Activated naive CD4-positive, alpha-beta T cell (primary cell): ENCODE results near the gene NSDHL.
"Not testable (repeated sequence)": the region's sequence is repeated elsewhere in the genome, so short reads cannot be mapped to it uniquely, and the experiment has no call there.

Experiments
- DNase-seq, 4 experiments: peaks; one replicate each; lab custom pipeline; 2025; lab: John Stamatoyannopoulos, UW

The NSDHL gene

DNA sequence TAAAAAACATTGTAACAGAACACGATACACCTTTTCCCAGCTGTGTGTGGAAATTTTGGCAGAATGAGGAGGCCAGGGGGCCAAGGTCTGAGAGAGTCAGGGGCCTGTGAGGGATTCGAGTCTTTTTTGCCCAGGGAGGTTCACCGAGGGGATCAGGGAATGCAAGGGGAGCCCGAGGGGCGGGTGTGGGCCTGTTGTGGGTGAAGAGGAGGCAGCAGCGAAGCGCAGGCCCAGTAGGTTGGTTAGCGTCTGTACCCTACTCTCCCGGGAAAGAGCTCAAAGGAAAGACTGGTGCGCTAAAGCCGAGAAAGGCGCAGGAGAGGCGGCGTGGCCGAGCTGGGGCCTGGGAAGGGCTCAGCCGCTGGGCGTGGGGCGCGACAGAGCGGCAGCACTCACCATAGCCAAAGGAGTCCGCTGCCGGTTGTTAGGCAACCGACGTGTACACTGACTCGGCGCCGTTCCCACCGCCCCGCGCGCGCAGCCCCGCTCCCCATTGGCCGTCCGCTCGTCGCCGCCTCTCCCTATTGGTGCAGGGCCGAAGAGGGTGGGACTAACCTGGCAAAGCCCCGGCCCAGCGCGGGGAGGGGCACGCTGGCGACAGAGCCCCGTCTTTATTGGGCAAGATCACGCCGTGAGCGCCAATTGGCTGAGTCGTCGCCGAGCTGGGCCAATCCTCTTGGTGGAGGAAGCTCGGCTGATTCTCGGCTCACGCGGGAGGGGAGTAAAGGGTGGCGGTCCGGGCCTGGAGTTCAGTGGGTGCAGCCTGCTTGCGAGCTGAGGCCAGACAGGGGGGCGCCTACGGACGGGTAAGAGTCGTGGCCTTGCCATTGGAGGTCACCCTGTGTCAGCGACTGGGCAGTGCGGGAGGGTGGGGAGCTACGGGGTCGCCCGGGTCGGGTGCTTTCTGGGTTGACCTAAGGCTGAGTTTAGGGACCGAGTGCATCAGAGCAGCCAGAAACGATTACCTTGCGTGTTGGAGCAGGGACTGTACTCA, at the start of gene NSDHL, which contains the start of gene CETN2:
TSS of gene NSDHL (plus strand) at position 752 of the 994 bp plus-strand sequence. CDS start 15,262 bp downstream, outside the sequence.
TSS of gene CETN2 (minus strand) at position 446 of the 994 bp plus-strand sequence. CDS start at position 399, 47 bp downstream.
- DNase-seq: peak; percentile 82 to 92 (median 86)

DNA sequence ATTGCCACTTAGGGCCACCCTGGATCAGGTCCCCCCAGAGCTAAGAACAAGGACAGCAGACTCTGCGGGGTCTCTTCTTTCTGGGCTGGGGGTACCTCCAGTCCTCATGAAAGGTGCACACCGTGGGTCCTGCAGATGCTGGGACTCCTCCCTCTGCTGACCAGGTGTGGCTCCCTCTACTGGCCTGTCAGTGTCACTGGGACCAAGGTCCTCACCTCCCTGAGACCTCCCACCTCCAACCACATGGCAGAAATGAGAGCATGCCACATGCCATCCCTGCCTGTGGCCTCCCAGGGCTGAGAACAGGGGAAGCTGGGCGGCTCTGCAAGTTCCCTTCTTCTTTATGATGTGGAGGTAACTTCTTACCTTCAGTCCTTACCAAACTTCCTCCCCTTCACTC, 43.8 kb upstream of the NSDHL start:
- DNase-seq: not testable (repeated sequence)

DNA sequence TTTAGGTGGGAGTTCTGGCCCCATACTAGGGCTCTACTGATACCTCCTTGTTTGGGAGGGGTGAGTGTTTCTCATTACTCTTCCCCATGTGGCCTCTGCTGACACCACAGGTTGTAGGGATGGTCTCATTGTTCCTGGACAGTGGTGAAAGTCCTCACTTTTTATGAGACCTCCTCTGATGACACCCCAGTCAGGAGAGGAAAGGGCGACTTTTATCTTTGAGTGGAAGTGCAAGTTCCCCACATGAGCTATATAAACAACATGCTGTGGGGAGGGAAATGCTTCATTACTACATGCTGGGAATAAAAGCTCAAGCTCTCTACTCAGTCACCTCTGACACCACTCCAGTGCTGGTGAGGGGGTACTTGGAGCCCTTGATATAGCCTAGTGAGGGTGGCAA, 31.9 kb upstream of the NSDHL start:
- no peak for DNase-seq

DNA sequence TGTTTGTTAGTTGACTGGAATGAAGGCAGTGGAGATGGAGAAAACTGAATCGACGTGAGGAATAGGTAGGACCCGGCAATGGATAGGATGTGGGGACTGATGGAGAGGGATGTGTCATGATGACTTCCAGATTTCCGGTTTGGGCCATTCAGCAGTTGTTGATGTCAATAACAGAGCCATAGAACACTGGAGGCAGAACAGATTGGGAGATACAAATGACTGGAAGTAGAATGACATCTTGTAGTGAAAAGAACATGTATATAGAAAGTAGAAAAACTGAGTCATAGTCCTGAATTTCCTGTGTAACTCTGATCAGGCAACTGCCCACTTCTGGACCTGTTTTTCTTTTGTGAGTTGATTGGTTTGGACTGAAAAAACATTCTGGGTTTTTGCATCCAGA, 24.8 kb upstream of the NSDHL start:
- no peak for DNase-seq

DNA sequence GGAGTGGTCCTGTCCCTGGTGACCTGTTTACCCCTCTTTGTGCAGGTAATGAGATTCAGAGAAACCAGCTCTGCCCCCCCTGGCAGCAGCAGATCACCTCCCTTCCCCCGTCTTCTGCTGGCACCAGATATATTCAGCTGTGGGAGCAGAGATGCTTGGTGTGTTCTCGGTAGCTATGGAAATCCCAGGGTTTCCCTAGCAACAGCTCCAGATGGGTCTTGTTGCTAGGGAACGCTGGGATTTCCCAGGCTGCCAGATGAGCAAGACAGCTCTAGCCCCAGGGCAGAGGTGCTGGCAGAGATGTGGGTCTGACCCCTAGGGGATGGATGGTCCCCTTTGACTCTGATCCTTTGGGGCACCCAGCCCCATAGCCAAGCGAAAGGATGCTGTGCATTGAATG, 20.5 kb upstream of the NSDHL start:
- DNase-seq: no peak

DNA sequence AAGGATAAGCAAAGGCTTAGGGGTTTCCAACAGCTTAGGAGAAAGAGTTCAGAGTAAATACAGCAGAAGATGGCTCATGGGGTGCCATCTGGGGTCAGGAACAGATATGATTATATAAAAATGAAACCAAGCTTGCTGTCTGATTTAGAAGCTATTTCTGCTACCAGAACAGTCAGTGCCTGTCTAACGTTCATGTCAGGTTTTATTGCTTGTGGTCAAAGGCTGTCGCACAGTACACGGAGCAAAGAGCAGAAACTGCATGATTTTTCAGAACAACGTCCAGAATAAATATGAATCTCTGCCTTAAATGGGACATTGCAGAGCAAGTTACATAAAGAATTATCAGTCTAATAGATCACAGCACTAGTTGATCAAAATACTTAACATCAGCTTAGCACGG, 17.7 kb upstream of the NSDHL start:
- no peak for DNase-seq

DNA sequence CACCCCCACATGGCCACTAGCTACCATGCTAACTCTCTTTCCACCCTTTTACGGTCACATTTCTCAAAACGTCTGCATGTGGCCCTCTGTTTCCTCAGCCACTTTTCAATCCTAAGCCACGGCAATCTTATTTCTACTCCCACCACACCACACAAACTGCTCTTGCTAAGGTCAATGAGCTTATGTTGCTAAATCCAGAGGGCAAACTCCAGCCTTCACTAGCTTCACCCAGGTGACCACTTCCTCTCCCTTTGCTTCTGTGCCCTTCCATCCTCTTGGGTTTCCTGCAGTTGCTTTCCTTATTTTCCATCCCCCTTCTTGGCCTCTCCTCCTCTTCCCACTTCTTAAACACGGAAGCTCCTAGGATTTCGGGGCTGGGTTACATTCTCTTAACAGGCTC, 16.8 kb upstream of the NSDHL start:
- DNase-seq: no peak

DNA sequence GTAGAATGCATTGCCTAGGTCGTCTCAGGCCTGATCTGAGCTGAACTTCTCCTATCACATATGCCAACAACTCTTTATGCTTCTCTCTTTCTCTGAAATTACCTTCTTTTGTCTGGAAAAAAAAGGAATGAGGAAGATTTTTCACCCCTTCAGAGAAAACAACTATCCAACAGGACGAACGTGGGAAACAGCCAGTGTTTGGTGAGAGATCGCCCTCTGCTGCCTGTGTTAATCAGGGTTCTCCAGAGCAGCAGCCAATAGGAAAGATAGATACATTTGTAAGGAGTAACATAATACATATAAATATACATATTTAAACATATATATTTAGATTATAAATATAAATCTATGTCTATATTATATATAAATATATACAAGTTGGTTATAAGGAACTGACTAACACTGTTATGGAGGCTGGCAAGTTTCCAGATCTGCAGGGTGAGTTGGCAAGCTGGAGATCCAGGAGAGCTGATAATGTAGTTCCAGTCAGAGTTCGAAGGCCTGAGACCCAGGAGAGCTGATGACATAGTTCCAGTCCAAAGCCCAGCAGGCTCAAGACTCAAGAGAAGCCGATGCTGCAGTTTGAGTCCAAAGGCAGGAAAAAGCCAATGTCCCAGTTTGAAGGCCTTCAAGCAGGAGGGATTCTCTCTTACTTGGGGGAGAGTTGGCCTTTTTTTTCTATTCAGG, 13.6 kb upstream of the NSDHL start:
- DNase-seq: no peak

DNA sequence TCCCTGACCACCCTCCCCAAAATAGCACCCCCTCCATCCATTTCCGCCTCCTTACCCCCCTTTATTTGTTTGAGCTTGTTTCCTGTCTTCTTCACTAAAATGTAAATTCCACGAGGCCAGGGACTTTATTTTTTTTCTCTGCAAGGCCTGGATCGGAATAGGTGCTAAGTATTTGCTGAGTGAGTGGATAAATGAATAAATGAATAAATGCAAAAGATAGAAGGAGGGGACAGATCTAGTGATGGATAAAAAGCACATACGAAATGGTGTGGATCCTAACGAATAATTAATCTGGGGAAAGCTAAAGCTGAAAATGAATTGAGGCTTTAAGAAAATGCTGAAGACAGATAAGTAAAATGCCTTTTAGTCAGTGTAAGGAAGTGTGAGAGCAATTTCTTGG, 12.5 kb upstream of the NSDHL start:
- DNase-seq: no peak

DNA sequence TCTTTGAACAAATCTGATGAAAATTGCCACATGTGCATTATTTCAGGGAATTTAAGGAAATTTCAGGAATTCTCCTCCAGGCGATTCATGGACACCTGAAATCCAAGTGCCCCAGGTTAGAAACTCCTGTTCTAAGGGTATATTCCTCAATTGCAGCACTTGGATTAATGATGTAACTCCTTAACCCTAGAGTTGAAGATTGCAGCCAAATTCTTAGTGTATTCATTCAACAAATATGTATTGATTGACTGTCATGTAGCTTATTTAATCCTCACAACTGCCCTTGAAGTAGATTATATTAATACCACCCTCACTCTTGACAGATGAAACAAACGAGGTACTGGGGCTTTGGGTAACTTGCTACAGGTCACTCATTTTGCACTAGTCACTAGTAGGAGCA, 11.6 kb upstream of the NSDHL start:
- no peak for DNase-seq

DNA sequence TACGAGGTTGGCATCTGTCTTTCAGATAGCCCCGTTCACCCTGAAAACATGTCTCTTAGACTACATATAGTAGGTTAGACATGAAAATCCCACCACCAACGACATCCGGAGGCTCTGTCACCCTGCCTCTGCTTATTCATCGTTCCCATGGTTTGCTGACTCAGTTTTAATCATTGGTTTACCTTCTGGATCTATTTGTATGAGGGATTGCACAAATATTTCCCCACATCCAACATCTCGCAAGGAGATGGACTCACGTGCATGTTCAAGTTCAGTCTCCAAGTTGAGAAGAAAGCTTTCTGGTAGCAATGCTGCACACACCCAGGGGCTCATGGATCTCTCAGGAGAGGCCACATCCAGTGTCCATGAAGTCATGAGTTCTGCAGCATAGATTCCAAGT, 11.1 kb upstream of the NSDHL start:
- DNase-seq: no peak

DNA sequence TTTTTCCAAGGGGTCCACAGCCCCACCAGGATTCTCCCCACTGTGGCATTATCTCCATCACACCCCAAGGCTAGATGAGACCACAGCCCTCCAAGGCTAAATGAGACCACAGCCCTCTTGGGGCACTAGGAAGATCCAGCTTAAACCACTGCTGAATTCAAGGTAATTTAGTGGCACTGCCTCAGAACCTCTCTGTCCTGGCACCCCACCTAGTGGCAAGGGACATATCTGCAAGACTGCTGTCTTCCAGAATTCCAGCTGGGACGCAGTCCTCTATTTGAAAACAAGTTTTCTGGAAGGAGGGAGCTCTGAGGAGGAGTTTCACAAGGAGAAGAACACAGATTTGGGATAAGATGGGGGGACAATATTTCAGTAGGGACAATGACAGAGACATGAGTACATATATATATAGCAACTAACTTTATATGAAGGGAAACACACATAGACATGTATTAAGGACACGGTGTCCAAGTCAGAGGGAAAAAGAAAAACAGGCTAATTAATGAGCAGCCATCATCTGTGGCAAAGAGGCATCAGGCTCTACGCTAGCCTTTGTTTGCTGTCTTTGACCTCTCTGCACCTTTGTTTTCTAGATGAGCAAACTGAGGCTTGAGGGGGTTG, 9.6 kb upstream of the NSDHL start:
- no peak for DNase-seq

DNA sequence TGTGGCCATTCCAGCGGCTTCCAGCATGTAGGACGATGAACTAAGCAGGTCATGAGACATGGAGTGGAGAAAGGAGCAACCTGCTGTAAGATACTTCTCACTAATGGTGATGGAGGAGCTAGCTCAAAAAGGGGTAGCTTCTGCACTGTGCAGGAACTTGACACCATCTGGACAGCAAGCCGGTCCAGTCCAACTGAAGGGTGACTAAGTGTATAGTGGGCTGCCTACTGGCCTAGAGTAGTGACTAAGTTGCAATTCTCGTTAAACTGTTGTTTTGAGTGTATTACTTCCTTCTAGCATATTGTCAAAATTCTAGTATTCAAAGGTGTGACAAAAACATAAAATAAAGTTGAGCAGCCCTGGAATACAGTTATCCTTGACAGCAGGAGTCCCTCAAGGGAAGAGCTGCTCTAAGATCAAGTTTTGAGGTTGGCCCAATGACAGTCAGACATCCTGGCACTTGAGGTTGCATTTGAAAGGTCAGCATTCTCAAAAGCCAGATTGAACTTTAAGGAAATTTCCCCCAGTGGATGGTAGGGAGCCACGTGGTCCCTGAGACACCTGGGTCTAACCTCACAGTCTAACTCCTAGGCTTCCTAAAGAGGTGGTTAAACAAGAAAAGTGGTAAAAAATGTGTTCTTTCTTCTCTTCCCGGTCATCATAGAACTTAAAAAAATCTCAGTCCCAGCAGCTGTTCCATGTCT, 8.3 kb upstream of the NSDHL start:
- no peak for DNase-seq

DNA sequence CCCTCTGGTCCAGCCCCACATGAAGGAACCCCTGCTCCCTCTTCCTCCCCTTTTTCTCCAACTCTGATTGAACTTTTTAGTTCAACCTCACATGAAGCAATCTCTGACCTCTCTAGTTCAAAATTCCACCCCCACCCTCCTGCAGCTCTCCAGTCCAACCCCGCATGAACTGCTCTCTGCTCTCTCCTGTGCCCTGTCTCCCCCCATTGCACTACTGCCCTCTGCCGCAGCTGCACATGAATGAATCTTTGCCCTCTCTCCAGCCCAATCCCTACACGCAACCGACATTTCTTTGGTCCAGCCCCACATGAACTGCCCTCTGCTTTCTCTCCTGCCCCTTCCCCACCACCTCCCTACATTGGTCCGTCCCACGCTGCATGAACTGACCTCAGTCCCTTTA, 7.2 kb upstream of the NSDHL start:
- no peak for DNase-seq

DNA sequence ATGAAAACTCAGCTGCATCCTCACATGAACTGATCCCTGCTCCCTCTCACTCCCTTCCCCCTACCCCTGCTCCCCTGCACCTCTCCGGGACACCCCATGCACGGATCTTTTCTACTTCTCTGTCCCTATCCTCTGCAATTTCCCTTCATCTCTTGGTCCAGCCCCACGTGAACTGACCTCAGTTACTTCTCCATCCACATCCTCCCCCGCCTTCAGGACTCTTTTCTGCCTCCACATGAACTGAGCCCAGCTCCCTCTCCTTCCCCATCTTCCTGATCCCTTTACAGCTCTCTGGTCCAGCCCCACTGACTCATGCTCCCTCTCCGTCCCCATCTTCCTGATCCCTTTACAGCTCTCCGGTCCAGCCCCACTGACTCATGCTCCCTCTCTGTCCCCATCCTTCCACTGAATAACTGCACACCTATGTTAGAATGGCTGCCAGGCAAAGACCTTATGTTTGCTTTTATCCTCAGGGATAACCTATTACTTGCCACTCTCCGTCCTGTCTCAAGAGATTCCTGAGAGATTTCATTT, 6.0 kb upstream of the NSDHL start:
- no peak for DNase-seq

DNA sequence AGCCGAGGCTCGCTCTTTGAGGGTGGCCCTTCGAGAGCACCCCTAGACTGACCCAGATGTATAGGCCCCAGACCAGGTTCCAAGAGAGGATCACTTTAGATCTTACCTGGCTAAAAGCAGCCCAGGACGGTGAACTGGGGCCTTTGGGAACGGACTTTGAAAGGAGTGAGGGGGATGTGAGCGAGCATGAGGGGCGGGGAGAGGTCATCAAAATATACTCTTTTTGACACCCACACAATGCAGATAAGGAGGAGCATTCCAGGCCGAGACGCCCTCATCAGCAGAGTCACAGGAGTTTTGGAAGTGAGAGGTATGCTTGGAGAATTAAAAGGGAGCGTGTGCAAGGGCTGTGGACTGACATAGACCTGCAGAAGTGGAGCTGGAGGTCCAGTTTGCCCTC, 528 bp downstream of the NSDHL start:
- DNase-seq: no peak

DNA sequence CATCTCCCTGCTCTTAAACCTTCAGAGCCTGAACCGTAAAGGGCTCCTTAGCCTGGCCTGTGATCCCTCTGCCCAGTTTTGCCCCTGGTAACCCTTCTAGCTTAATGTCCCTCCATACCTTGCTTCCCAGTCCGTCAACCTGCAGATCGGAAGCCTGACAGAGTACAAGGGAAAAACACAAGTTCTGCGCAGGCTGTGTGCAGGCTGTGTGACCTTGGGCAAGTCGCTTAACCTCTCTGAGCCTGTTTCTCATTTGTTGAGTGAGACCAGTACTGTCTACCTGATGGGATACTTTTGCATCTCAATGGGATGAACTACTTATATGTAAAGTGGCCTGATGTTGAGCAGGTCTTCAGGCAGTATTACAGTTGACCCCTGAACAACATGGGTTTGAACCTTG, 1.7 kb downstream of the NSDHL start:
- DNase-seq: no peak

DNA sequence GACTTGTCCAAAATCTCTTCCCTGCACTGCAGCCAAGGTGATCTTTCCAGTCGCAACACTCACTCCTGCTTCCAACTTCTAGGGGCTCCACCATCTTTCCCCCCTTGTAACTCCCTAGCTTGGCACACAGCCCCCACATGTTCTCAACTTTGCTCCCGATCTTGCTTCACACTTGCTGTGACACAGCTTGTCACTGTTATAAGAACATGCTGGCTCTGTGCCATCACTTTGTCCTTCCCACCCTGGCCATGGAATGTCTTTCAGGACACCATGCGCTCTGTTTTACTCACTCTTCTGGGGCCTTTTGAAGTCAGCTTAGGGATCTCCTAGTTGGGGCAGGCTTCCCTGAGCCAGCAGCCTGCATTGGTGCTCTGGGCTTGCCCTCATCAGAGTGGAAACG, 2.5 kb downstream of the NSDHL start:
- DNase-seq: no peak

DNA sequence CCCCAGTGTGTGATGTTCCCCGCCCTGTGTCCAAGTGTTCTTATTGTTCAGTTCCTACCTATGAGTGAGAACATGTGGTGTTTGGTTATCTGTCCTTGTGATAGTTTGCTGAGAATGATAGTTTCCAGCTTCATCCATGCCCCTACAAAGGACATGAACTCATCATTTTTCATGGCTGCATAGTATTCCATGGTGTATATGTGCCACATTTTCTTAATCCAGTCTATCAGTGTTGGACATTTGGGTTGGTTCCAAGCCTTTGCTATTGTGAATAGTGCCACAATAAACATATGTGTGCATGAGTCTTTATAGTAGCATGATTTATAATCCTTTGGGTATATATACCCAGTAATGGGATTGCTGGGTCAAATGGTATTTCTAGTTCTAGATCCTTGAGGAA, 4.6 kb downstream of the NSDHL start:
- not testable (repeated sequence) for DNase-seq

DNA sequence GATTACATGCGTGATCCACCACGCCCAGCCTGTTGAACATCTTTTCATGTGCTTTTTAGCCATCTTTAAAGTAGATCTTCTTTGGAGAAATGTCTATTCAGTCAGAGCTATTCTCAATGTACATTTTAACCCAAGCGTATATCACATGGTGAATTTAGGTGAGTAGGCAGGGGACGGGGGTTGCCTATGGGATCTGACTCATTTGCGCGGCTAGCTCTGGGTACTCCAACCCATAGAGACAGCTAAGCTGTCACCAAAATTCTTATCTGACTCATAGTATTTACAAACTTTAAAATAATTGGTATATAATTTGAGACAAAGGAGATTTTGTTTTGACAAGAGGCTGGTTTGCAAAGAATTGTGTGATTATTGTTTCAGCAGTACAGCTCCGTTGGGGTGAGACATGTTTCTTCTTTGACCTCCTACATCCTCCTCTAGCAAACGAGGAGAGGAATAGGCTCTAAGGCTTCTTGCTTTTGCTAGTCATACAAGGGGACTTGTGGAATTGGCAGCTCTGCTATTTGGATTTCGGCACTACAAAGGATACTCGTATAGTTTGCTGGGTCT, 12.0 kb downstream of the NSDHL start:
- DNase-seq: no peak

DNA sequence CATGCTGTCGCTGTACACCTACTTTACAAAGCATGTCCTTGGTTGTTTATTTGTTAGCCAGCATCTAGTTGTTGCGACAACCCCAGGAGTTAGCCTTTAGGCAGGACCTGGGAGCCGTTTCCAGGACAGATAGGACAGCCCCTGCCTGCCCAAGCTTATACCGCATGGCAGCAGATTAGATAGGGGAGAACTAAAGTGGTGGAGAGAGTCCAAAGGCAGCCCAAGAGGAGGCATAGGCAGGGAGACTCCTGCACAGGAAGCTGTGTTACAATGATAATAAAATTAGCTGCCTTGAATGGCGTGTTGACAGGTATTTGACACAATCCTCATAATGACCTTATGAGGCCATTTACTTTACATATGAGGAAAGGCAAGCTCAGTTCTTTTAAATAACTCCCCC, 13.0 kb downstream of the NSDHL start:
- DNase-seq: no peak
